GM19468 (cell line): Measurements from ENCODE around the gene PLCL2.

ENCODE experiments used
- ATAC-seq: cut with Tn5 transposase; IDR thresholded peaks from one replicate; pipeline ENCODE4 v1.9.1; 2021; ENCODE audit warnings: mild to moderate bottlenecking, moderate library complexity, moderate number of reproducible peaks; ENCODE audit not compliant: unreplicated experiment; ENCODE audit errors: extremely low read depth

Gene PLCL2

GRCh38 chr3:16911916-16912315 is 27.2 kb downstream of the PLCL2 start:
- ATAC-seq, result no peak

- ATAC-seq, result peak; percentile 85
Observed at GRCh38 chr3:16912400-16913263, 27.9 kb downstream of the PLCL2 start.

- ATAC-seq, result no peak
Observed at GRCh38 chr3:16913264-16913580, 28.5 kb downstream of the PLCL2 start.

- no peak for ATAC-seq
Observed at GRCh38 chr3:16916840-16917239, 32.1 kb downstream of the PLCL2 start.

- ATAC-seq, result no peak
Observed at GRCh38 chr3:16917256-16917935, 32.6 kb downstream of the PLCL2 start.

- ATAC-seq, result no peak
Observed at GRCh38 chr3:16917980-16918682, 33.4 kb downstream of the PLCL2 start.

- ATAC-seq, result no peak
Observed at GRCh38 chr3:16918683-16919025, 33.9 kb downstream of the PLCL2 start.

- no peak for ATAC-seq
Observed at GRCh38 chr3:16923112-16923511, 38.4 kb downstream of the PLCL2 start.

GRCh38 chr3:16927485-16927884 is 42.7 kb downstream of the PLCL2 start:
- no peak for ATAC-seq

- ATAC-seq, result no peak
Observed at GRCh38 chr3:16928386-16929132, 43.8 kb downstream of the PLCL2 start.

GRCh38 chr3:16929311-16929710 is 44.6 kb downstream of the PLCL2 start:
- no peak for ATAC-seq

- peak; percentile 29 for ATAC-seq
Observed at GRCh38 chr3:16932877-16933276, 48.1 kb downstream of the PLCL2 start.

GRCh38 chr3:16935781-16936180 is 51.0 kb downstream of the PLCL2 start:
- ATAC-seq, result no peak

- no peak for ATAC-seq
Observed at GRCh38 chr3:16936233-16936632, 51.5 kb downstream of the PLCL2 start.

GRCh38 chr3:16936676-16937230 is 52.0 kb downstream of the PLCL2 start:
- no peak for ATAC-seq

GRCh38 chr3:16937326-16937845 is 52.6 kb downstream of the PLCL2 start:
- ATAC-seq, result no peak

- no peak for ATAC-seq
Observed at GRCh38 chr3:16940769-16941700, 56.3 kb downstream of the PLCL2 start.

- no peak for ATAC-seq
Observed at GRCh38 chr3:16942955-16943354, 58.2 kb downstream of the PLCL2 start.

GRCh38 chr3:16943857-16944256 is 59.1 kb downstream of the PLCL2 start:
- ATAC-seq, result no peak
